NCI-H2107 (cell line): Measurements from ENCODE around the gene PPP4R4.
"Not testable (repeated sequence)": the region's sequence is repeated elsewhere in the genome, so short reads cannot be mapped to it uniquely, and the experiment has no call there.

Source experiments
- DNase-seq: peaks from one replicate; lab custom pipeline; 2025; lab: John Stamatoyannopoulos, UW

Gene PPP4R4

GRCh38 chr14:94143711-94144110, 30.4 kb upstream of the PPP4R4 start:
- no peak for DNase-seq

GRCh38 chr14:94144765-94145164, 29.4 kb upstream of the PPP4R4 start:
- no peak for DNase-seq

- DNase-seq, result no peak
These were observed 28.1 kb upstream of the PPP4R4 start for GRCh38 chr14:94145902-94146527.

GRCh38 chr14:94152676-94153075, 21.4 kb upstream of the PPP4R4 start:
- DNase-seq, result no peak

- no peak for DNase-seq
These were observed 20.3 kb upstream of the PPP4R4 start for GRCh38 chr14:94153750-94154342.

- not testable (repeated sequence) for DNase-seq
These were observed 18.0 kb upstream of the PPP4R4 start for GRCh38 chr14:94156143-94156542.

GRCh38 chr14:94157197-94157596, 16.9 kb upstream of the PPP4R4 start:
- no peak for DNase-seq

GRCh38 chr14:94158239-94158883, 15.8 kb upstream of the PPP4R4 start:
- no peak for DNase-seq

- DNase-seq, result no peak
These were observed 13.1 kb upstream of the PPP4R4 start for GRCh38 chr14:94161058-94161457.

- no peak for DNase-seq
These were observed 12.1 kb upstream of the PPP4R4 start for GRCh38 chr14:94161981-94162380.

GRCh38 chr14:94162466-94162865, 11.7 kb upstream of the PPP4R4 start:
- no peak for DNase-seq

GRCh38 chr14:94163796-94164195, 10.3 kb upstream of the PPP4R4 start:
- no peak for DNase-seq

- DNase-seq, result no peak
These were observed 9.3 kb upstream of the PPP4R4 start for GRCh38 chr14:94164685-94165431.

GRCh38 chr14:94165744-94166143, 8.4 kb upstream of the PPP4R4 start:
- DNase-seq, result no peak

- no peak for DNase-seq
These were observed 4.0 kb upstream of the PPP4R4 start for GRCh38 chr14:94170136-94170535.

- DNase-seq, result no peak
These were observed 2.9 kb upstream of the PPP4R4 start for GRCh38 chr14:94171208-94171607.

- DNase-seq, result no peak
These were observed 1.6 kb upstream of the PPP4R4 start for GRCh38 chr14:94172545-94172944.

- DNase-seq, result no peak
These were observed 644 bp upstream of the PPP4R4 start for GRCh38 chr14:94173471-94173884.

- no peak for DNase-seq
These were observed 485 bp downstream of the PPP4R4 start for GRCh38 chr14:94174604-94175010.

- no peak for DNase-seq
These were observed 1.1 kb downstream of the PPP4R4 start for GRCh38 chr14:94175011-94175745.

GRCh38 chr14:94175747-94176146, 1.6 kb downstream of the PPP4R4 start:
- no peak for DNase-seq

- no peak for DNase-seq
These were observed 2.7 kb downstream of the PPP4R4 start for GRCh38 chr14:94176808-94177207.
